ENCODE results near the gene HAGHL.

The HAGHL gene

GRCh38 chr16:778447-778846 is 51.5 kb downstream of the HAGHL start:
- no peak overlapping the region for H3K4me3 ChIP-seq (ENCODE audit: low read length)
- no peak for TF ChIP-seq CTCF (IDR thresholded peaks at IDR 0.05; ENCODE audit: insufficient read depth, low read depth, low read length, missing control alignments)

GRCh38 chr16:778909-779527 is 52.1 kb downstream of the HAGHL start:
- H3K4me3 ChIP-seq (ENCODE audit: low read length): no peak overlapping the region
- DNase-seq (ENCODE audit: low read depth): no peak
- no peak for TF ChIP-seq CTCF (IDR thresholded peaks at IDR 0.05; ENCODE audit: insufficient read depth, low read depth, low read length, missing control alignments)

More at GRCh38 chr16:778447-778846, 51.5 kb downstream of the HAGHL start:
- no peak for DNase-seq (ENCODE audit: low read depth)
